Stimulated activated CD4-positive, alpha-beta T cell treated with anti-CD3 and anti-CD28 coated beads, Interleukin-4, amount 100 ng/mL, for 48 hours (primary cell): Measurements from ENCODE around the gene DHX58.

ENCODE experiments used
- DNase-seq, 2 donors: peaks; one replicate each; pipeline ENCODE4 v3.0.0-alpha.2; 2020; ENCODE audit warnings: low read depth in 2 of 2

Gene DHX58

GRCh38 chr17:42129109-42129837 is 16.8 kb upstream of the DHX58 start:
- no peak for DNase-seq

- no peak for DNase-seq
These were observed 14.9 kb upstream of the DHX58 start for GRCh38 chr17:42127414-42127813.

- DNase-seq: no peak
These were observed 14.3 kb upstream of the DHX58 start for GRCh38 chr17:42126836-42127235.

GRCh38 chr17:42125565-42125964 is 13.1 kb upstream of the DHX58 start:
- no peak for DNase-seq

- DNase-seq: no peak
These were observed 11.7 kb upstream of the DHX58 start for GRCh38 chr17:42124256-42124655.

GRCh38 chr17:42122371-42123303 is 10.1 kb upstream of the DHX58 start, which contains the start of gene HSPB9:
TSS of gene HSPB9 (plus strand) at chr17:42122804. CDS start at chr17:42122851, 47 bp downstream.
- DNase-seq: no peak

GRCh38 chr17:42120770-42121769 is 8.6 kb upstream of the DHX58 start, which contains the start of gene KAT2A:
TSS of gene KAT2A (minus strand) at chr17:42121367. CDS start at chr17:42121304, 63 bp downstream.
- DNase-seq: peak; percentile 74 to 75

GRCh38 chr17:42120161-42120769 is 7.8 kb upstream of the DHX58 start:
- no peak for DNase-seq

GRCh38 chr17:42119301-42119700 is 6.8 kb upstream of the DHX58 start:
- DNase-seq: no peak

- DNase-seq: no peak
These were observed 6.0 kb upstream of the DHX58 start for GRCh38 chr17:42118545-42118944.

GRCh38 chr17:42118126-42118510 is 5.6 kb upstream of the DHX58 start:
- DNase-seq: no peak

- DNase-seq: no peak
These were observed 5.0 kb upstream of the DHX58 start for GRCh38 chr17:42117397-42118125.

- DNase-seq: peak; percentile 72
These were observed 4.3 kb upstream of the DHX58 start for GRCh38 chr17:42116705-42117396.

GRCh38 chr17:42114118-42114517 is 1.6 kb upstream of the DHX58 start:
- no peak for DNase-seq

- DNase-seq: no peak
These were observed 967 bp upstream of the DHX58 start for GRCh38 chr17:42113293-42114069.

- DNase-seq: no peak
These were observed 503 bp downstream of the DHX58 start for GRCh38 chr17:42111871-42112551.

GRCh38 chr17:42111265-42111636 is 1.3 kb downstream of the DHX58 start:
- DNase-seq: no peak
